ENCODE measurements around the gene SERP2. TPM values are rescaled to one million over a fixed set of nuclear protein-coding genes. Genes with fewer than 3 reads are reported as not detected.

SERP2 gene
- total RNA-seq, 4 donors from 2014 or later: 0.27 to 1.8 TPM; not detected in 2

GRCh38 chr13:44398606-44399005 lies 25.0 kb downstream of the SERP2 start:
- H3K4me3 ChIP-seq (ENCODE audit: low read depth, poor library complexity, severe bottlenecking): no peak overlapping the region
- peak in 1 of 2 donors; percentile 61 for DNase-seq (ENCODE audit: low spot score in 2 of 2)
- 67 to 72% methylated on average over 3 of the region's 3 CpGs for WGBS, 2 donors
- TF ChIP-seq CTCF (IDR thresholded peaks at IDR 0.05): no peak
- intact Hi-C loops (cut with DNase I; ENCODE audit: low total_unique reads): no loop called here

GRCh38 chr13:44399074-44399473 lies 25.4 kb downstream of the SERP2 start:
- TF ChIP-seq CTCF (IDR thresholded peaks at IDR 0.05) (no peak), POLR2A (IDR thresholded peaks at IDR 0.05) (no peak)
- no peak overlapping the region for H3K4me3 ChIP-seq (ENCODE audit: low read depth, poor library complexity, severe bottlenecking)
- intact Hi-C loops (cut with DNase I; ENCODE audit: low total_unique reads): no loop called here
- peak in 1 of 2 donors; percentile 25 for DNase-seq (ENCODE audit: low spot score in 2 of 2)
- 82 to 85% methylated on average over 3 of the region's 3 CpGs for WGBS, 2 donors

- H3K4me3 ChIP-seq (ENCODE audit: low read depth, poor library complexity, severe bottlenecking): no peak overlapping the region
- DNase-seq (ENCODE audit: low spot score in 2 of 2): no peak
- intact Hi-C loops (cut with DNase I; ENCODE audit: low total_unique reads): no loop called here
- TF ChIP-seq POLR2A (IDR thresholded peaks at IDR 0.05): no peak
- TF ChIP-seq CTCF (IDR thresholded peaks at IDR 0.05): no peak
Measured at GRCh38 chr13:44400736-44401135, 27.1 kb downstream of the SERP2 start.

- H3K4me3 ChIP-seq (ENCODE audit: low read depth, poor library complexity, severe bottlenecking): no peak overlapping the region
- no peak for TF ChIP-seq POLR2A (IDR thresholded peaks at IDR 0.05)
- TF ChIP-seq CTCF (IDR thresholded peaks at IDR 0.05): no peak
- 53 to 95% methylated on average over 2 of the region's 2 CpGs for WGBS, 2 donors
- DNase-seq (ENCODE audit: low spot score in 2 of 2): no peak
- intact Hi-C loops (cut with DNase I; ENCODE audit: low total_unique reads): no loop called here
Measured at GRCh38 chr13:44401577-44401976, 28.0 kb downstream of the SERP2 start.

- H3K4me3 ChIP-seq (ENCODE audit: low read depth, poor library complexity, severe bottlenecking): no peak overlapping the region
- TF ChIP-seq CTCF (IDR thresholded peaks at IDR 0.05): no peak
- no peak for TF ChIP-seq POLR2A (IDR thresholded peaks at IDR 0.05)
- WGBS, 2 donors: 49 to 59% methylated on average over 13 of the region's 13 CpGs
- intact Hi-C loops (cut with DNase I; ENCODE audit: low total_unique reads): no loop called here
- DNase-seq (ENCODE audit: low spot score in 2 of 2): no peak
Measured at GRCh38 chr13:44402899-44403445, 29.3 kb downstream of the SERP2 start.

GRCh38 chr13:44403461-44404056 lies 29.9 kb downstream of the SERP2 start:
- WGBS, 2 donors: 39 to 62% methylated on average over 11 of the region's 11 CpGs
- H3K4me3 ChIP-seq (ENCODE audit: low read depth, poor library complexity, severe bottlenecking): no peak overlapping the region
- intact Hi-C loops (cut with DNase I; ENCODE audit: low total_unique reads): no loop called here
- peak in 1 of 2 donors; percentile 46 for DNase-seq (ENCODE audit: low spot score in 2 of 2)
- TF ChIP-seq CTCF (IDR thresholded peaks at IDR 0.05) (no peak), POLR2A (IDR thresholded peaks at IDR 0.05) (no peak)
